ENCODE measurements around the gene MAP7. TPM values are rescaled to one million over a fixed set of nuclear protein-coding genes. Genes with fewer than 3 reads are reported as not detected.

MAP7 gene
- total and polyA plus RNA-seq, 2 donors (not counting 3 experiments of a cell fraction or from before 2014, with no cell fraction given), result 0.07 to 0.42 TPM

DNA sequence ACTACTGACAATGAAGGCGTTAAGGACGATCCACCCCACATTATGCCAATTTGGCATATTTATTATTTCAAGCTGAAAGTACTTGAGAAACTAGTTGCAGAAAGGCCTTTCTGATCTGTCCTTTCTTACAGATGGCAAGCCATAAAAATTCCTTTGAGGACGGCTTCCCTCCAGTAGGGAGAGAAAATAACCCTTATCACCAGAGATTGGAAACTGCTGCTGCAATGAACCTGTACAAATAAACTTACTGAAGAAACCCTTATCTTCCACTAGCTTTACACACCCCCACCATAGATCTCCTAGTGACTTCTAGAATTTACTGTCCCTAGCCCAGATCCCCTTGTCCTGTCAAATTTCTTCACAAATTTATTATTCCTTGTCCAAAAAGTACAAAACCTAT lies 105.2 kb downstream of the MAP7 start:
- Histone ChIP-seq H3K4me2 (ENCODE audit: insufficient read depth, low read length) (no peak overlapping the region), H4K20me1 (replicated peaks; ENCODE audit: control insufficient read depth, extremely low read depth, insufficient read depth, low read length) (no peaks in the 10 kb centered on the region), H3K27ac (ENCODE audit: insufficient read depth, low read depth, low read length) (no peak overlapping the region), H3K4me1 (ENCODE audit: control insufficient read depth, extremely low read depth, insufficient read depth, low read length) (no peaks in the 10 kb centered on the region), H3K9me1 (replicated peaks; ENCODE audit: control insufficient read depth, extremely low read depth, insufficient read depth, low read length) (no peaks in the 10 kb centered on the region), H3K9me3 (replicated peaks; ENCODE audit: control insufficient read depth, insufficient read depth, low read length) (no peaks in the 10 kb centered on the region), H3K36me3 (ENCODE audit: control insufficient read depth in 2 of 2, extremely low read depth in 1 of 2, insufficient read depth in 2 of 2, low read length in 2 of 2) (no peaks in the 10 kb centered on the region), H3K27me3 (ENCODE audit: control insufficient read depth in 2 of 2, insufficient read depth in 2 of 2, low read length in 2 of 2) (peaks cover 1 to 10% of the 10 kb centered on the region in 2 experiments), H3K9ac (replicated peaks; ENCODE audit: extremely low read depth, insufficient read depth, low read length) (no peak overlapping the region), H3K79me2 (ENCODE audit: control insufficient read depth, insufficient read depth, low read length) (no peaks in the 10 kb centered on the region), H2AFZ (ENCODE audit: low read depth, low read length) (no peak overlapping the region), H3K4me3 (replicated peaks in 1 of 3; ENCODE audit: insufficient read depth in 1 of 3, low read depth in 1 of 3, low read length in 3 of 3) (no peak overlapping the region)
- ChIA-PET POLR2A (no interaction called here), CTCF (no interaction called here)
- intact Hi-C loops (cut with micrococcal nuclease) (no loop called here), dilution Hi-C loops (cut with MboI; ENCODE audit: extremely low pct_ligation_motif_present, low sequenced_read_pairs) (no loop called here)
- no TSS peak for BruUV-seq (replicated peaks)
- TF ChIP-seq POLR2A (IDR thresholded peaks at IDR 0.05; ENCODE audit: low read depth, low read length) (no peak), MYC (IDR thresholded peaks at IDR 0.05; ENCODE audit: low read depth, low read length) (no peak), FOS (IDR thresholded peaks at IDR 0.05; ENCODE audit: borderline replicate concordance, insufficient read depth, low read length) (no peak), GATA2 (IDR thresholded peaks at IDR 0.05; ENCODE audit: insufficient read depth, insufficient read length, low read depth, low read length) (no peak), JUN (IDR thresholded peaks at IDR 0.05; ENCODE audit: borderline replicate concordance, insufficient read depth, insufficient read length, low read depth) (no peak), EZH2 (IDR thresholded peaks at IDR 0.05; ENCODE audit: borderline replicate concordance, low read depth, low read length, severe bottlenecking) (no peak), CTCF (IDR thresholded peaks at IDR 0.05; ENCODE audit: extremely low read depth in 1 of 2, insufficient read depth in 1 of 2, low read depth in 1 of 2, low read length in 2 of 2) (no peak)
- FAIRE-seq, result no peak
- DNase-seq (ENCODE audit: low read depth, low spot score), result no peak

DNA sequence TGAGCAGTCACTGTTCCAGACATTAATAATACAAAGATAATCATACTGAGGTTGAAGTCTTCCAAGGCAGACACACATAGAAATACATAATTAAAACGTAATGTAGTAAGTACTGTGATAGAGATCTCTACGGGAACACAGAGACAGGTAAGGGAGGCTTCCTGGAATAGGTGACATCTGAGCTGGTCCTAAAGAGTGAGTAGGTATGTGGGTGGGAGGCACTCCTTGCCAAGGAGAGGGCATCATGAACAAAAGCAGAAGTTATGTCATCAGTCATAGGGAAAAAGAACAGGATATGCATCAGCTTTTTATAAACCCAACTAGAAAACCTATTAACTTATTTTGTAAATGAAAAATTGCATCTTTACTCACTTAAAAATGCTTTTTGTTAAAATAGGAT lies 110.0 kb downstream of the MAP7 start:
- no peaks in the 10 kb centered on the region for H4K20me1 ChIP-seq (replicated peaks; ENCODE audit: control insufficient read depth, extremely low read depth, insufficient read depth, low read length)
- H3K27me3 ChIP-seq (ENCODE audit: control insufficient read depth in 2 of 2, insufficient read depth in 2 of 2, low read length in 2 of 2), result peaks cover 2 to 6% of the 10 kb centered on the region in 2 experiments
- H3K4me2 ChIP-seq (ENCODE audit: insufficient read depth, low read length), result no peak overlapping the region
- no peak for TF ChIP-seq JUN (IDR thresholded peaks at IDR 0.05; ENCODE audit: borderline replicate concordance, insufficient read depth, insufficient read length, low read depth)
- no peak for TF ChIP-seq FOS (IDR thresholded peaks at IDR 0.05; ENCODE audit: borderline replicate concordance, insufficient read depth, low read length)
- H3K9ac ChIP-seq (replicated peaks; ENCODE audit: extremely low read depth, insufficient read depth, low read length), result no peak overlapping the region
- BruUV-seq (replicated peaks), result no TSS peak
- H2AFZ ChIP-seq (ENCODE audit: low read depth, low read length), result no peak overlapping the region
- ChIA-PET CTCF (no interaction called here), POLR2A (no interaction called here)
- H3K4me3 ChIP-seq (replicated peaks in 1 of 3; ENCODE audit: insufficient read depth in 1 of 3, low read depth in 1 of 3, low read length in 3 of 3), result no peak overlapping the region
- no peaks in the 10 kb centered on the region for H3K36me3 ChIP-seq (ENCODE audit: control insufficient read depth in 2 of 2, extremely low read depth in 1 of 2, insufficient read depth in 2 of 2, low read length in 2 of 2)
- no peaks in the 10 kb centered on the region for H3K4me1 ChIP-seq (ENCODE audit: control insufficient read depth, extremely low read depth, insufficient read depth, low read length)
- H3K27ac ChIP-seq (ENCODE audit: insufficient read depth, low read depth, low read length), result no peak overlapping the region
- intact Hi-C loops (cut with micrococcal nuclease) (no loop called here), dilution Hi-C loops (cut with MboI; ENCODE audit: extremely low pct_ligation_motif_present, low sequenced_read_pairs) (no loop called here)
- no peaks in the 10 kb centered on the region for H3K9me3 ChIP-seq (replicated peaks; ENCODE audit: control insufficient read depth, insufficient read depth, low read length)
- DNase-seq (ENCODE audit: low read depth, low spot score) (no peak), FAIRE-seq (no peak)
- H3K9me1 ChIP-seq (replicated peaks; ENCODE audit: control insufficient read depth, extremely low read depth, insufficient read depth, low read length), result no peaks in the 10 kb centered on the region
- H3K79me2 ChIP-seq (ENCODE audit: control insufficient read depth, insufficient read depth, low read length), result no peaks in the 10 kb centered on the region
